ENCODE data around the gene UGCG. TPM values are rescaled to one million over a fixed set of nuclear protein-coding genes. Genes with fewer than 3 reads are reported as not detected.

The UGCG gene
- total and polyA plus RNA-seq, 9 of the 15 experiments (the other 6 are each of a cell fraction or from before 2014, with no cell fraction given), result 20.0 to 40.3 (median 29.2) TPM

- TF ChIP-seq RAD21 (CRISPR knock-in tag; conservative IDR thresholded peaks at IDR 0.05 in 1 of 2, IDR thresholded peaks at IDR 0.05 in 1 of 2) (peak in 1 of 2 experiments; percentile 23; a peak in 1 of 4 replicates), NCOA1 (IDR thresholded peaks at IDR 0.05; ENCODE audit: low read depth) (no peak), NFRKB (IDR thresholded peaks at IDR 0.05; ENCODE audit: low read depth) (no peak), ZNF431 (CRISPR knock-in tag; IDR thresholded peaks at IDR 0.05) (no peak), NCOA6 (IDR thresholded peaks at IDR 0.05) (no peak), PTBP1 (IDR thresholded peaks at IDR 0.05; ENCODE audit: low read depth, low read length) (no peak), ID3 (CRISPR knock-in tag; IDR thresholded peaks at IDR 0.05) (no peak), ID3 (tag; IDR thresholded peaks at IDR 0.05) (peak; percentile 57; the same call in 1 of the 2 replicates), RNF219 (CRISPR knock-in tag; IDR thresholded peaks at IDR 0.05) (no peak), MXD1 (CRISPR knock-in tag; IDR thresholded peaks at IDR 0.05; ENCODE audit: borderline replicate concordance, poor library complexity, severe bottlenecking) (no peak), SIN3A (IDR thresholded peaks at IDR 0.05; ENCODE audit: borderline replicate concordance in 2 of 2, control insufficient read depth in 1 of 2, low read depth in 2 of 2, low read length in 2 of 2) (no peak), EP400 (IDR thresholded peaks at IDR 0.05) (no peak), ATF7 (IDR thresholded peaks at IDR 0.05) (no peak), KLF16 (IDR thresholded peaks at IDR 0.05) (peak; percentile 85), KAT2B (IDR thresholded peaks at IDR 0.05; ENCODE audit: low read depth, low read length) (no peak), NCOR1 (IDR thresholded peaks at IDR 0.05) (peak; percentile 86), ZBTB49 (CRISPR knock-in tag; IDR thresholded peaks at IDR 0.05; ENCODE audit: borderline replicate concordance) (no peak)
- TF ChIP-seq, protein P1, sequence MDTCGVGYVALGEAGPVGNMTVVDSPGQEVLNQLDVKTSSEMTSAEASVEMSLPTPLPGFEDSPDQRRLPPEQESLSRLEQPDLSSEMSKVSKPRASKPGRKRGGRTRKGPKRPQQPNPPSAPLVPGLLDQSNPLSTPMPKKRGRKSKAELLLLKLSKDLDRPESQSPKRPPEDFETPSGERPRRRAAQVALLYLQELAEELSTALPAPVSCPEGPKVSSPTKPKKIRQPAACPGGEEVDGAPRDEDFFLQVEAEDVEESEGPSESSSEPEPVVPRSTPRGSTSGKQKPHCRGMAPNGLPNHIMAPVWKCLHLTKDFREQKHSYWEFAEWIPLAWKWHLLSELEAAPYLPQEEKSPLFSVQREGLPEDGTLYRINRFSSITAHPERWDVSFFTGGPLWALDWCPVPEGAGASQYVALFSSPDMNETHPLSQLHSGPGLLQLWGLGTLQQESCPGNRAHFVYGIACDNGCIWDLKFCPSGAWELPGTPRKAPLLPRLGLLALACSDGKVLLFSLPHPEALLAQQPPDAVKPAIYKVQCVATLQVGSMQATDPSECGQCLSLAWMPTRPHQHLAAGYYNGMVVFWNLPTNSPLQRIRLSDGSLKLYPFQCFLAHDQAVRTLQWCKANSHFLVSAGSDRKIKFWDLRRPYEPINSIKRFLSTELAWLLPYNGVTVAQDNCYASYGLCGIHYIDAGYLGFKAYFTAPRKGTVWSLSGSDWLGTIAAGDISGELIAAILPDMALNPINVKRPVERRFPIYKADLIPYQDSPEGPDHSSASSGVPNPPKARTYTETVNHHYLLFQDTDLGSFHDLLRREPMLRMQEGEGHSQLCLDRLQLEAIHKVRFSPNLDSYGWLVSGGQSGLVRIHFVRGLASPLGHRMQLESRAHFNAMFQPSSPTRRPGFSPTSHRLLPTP (IDR thresholded peaks at IDR 0.05; ENCODE audit: borderline replicate concordance, extremely low read depth, insufficient read length), result no peak
Observed at GRCh38 chr9:111980398-111980797, 83.8 kb downstream of the UGCG start (continued).
